Stomach smooth muscle (tissue), 2 donors: ENCODE data around the gene IL11.
"Not testable (repeated sequence)": the region's sequence is repeated elsewhere in the genome, so short reads cannot be mapped to it uniquely, and the experiment has no call there.

Experiments
- H3K27ac ChIP-seq: one replicate; pipeline ENCODE4 v1.7.0; 2013; ENCODE audit warnings: mild to moderate bottlenecking, low read length, inconsistent platforms
- H3K27me3 ChIP-seq, 2 donors: one replicate each; pipeline ENCODE4 v1.7.0; 2013; ENCODE audit warnings: low read length in 2 of 2; ENCODE audit not compliant: insufficient read depth in 2 of 2, control insufficient read depth in 1 of 2
- H3K36me3 ChIP-seq, 2 donors: one replicate each; pipeline ENCODE4 v1.7.0; 2013; ENCODE audit warnings: low read length in 2 of 2; ENCODE audit not compliant: control insufficient read depth in 2 of 2, insufficient read depth in 2 of 2
- H3K4me1 ChIP-seq: one replicate; pipeline ENCODE4 v1.7.0; 2013; ENCODE audit warnings: low read length; ENCODE audit not compliant: control insufficient read depth, insufficient read depth
- H3K4me3 ChIP-seq, 2 donors: one replicate each; pipeline ENCODE4 v1.7.0; 2013; ENCODE audit warnings: low read length in 2 of 2
- H3K9ac ChIP-seq, 2 donors: one replicate each; pipeline ENCODE4 v1.7.0; 2013; ENCODE audit warnings: low read length in 2 of 2, mild to moderate bottlenecking in 1 of 2
- H3K9me3 ChIP-seq, 2 donors: one replicate each; pipeline ENCODE4 v1.7.0; 2013; ENCODE audit warnings: low read length in 2 of 2; ENCODE audit not compliant: control insufficient read depth in 2 of 2
- donor health status: healthy.
- donor health status: Pancreatic carcinoma.

Gene IL11

GRCh38 chr19:55370305-55370988 lies at the start of gene IL11:
Gene IL11 (minus strand): TSS chr19:55370463. CDS start chr19:55370310, 153 bp downstream.
- Histone ChIP-seq H3K27me3 (peaks cover 42 to 60% of the 10 kb centered on the region in 2 donors), H3K9me3 (no peaks in the 10 kb centered on the region), H3K4me1 (peaks cover 8% of the 10 kb centered on the region), H3K36me3 (no peaks in the 10 kb centered on the region), H3K9ac (no peak within 1 kb of the TSS), H3K4me3 (peak within 1 kb of the TSS in 1 of 2 donors; percentile 44), H3K27ac (no peak within 1 kb of the TSS)

GRCh38 chr19:55419624-55420236 lies 49.5 kb upstream of the IL11 start:
- H3K4me3 ChIP-seq, result no peak overlapping the region
- H3K27ac ChIP-seq, result no peak overlapping the region
- H3K4me1 ChIP-seq, result no peaks in the 10 kb centered on the region
- H3K9ac ChIP-seq, result no peak overlapping the region
- no peaks in the 10 kb centered on the region for H3K36me3 ChIP-seq
- peaks cover 2 to 16% of the 10 kb centered on the region in 2 donors for H3K27me3 ChIP-seq
- no peaks in the 10 kb centered on the region for H3K9me3 ChIP-seq

- Histone ChIP-seq H3K36me3 (no peaks in the 10 kb centered on the region), H3K27me3 (peaks cover 2 to 11% of the 10 kb centered on the region in 2 donors), H3K9ac (no peak overlapping the region), H3K4me3 (no peak overlapping the region), H3K9me3 (no peaks in the 10 kb centered on the region), H3K4me1 (no peaks in the 10 kb centered on the region), H3K27ac (no peak overlapping the region)
Observed at GRCh38 chr19:55419103-55419502, 48.8 kb upstream of the IL11 start.

- Histone ChIP-seq H3K27ac (no peak overlapping the region), H3K9ac (no peak overlapping the region), H3K4me1 (no peaks in the 10 kb centered on the region), H3K27me3 (peaks cover 2 to 7% of the 10 kb centered on the region in 2 donors), H3K4me3 (no peak overlapping the region), H3K9me3 (no peaks in the 10 kb centered on the region), H3K36me3 (no peaks in the 10 kb centered on the region)
Observed at GRCh38 chr19:55418185-55418584, 47.9 kb upstream of the IL11 start.

GRCh38 chr19:55410168-55410567 lies 39.9 kb upstream of the IL11 start:
- no peak overlapping the region for H3K9ac ChIP-seq
- H3K36me3 ChIP-seq, result peaks cover 7% of the 10 kb centered on the region in 2 donors
- no peak overlapping the region for H3K27ac ChIP-seq
- no peaks in the 10 kb centered on the region for H3K9me3 ChIP-seq
- no peak overlapping the region for H3K4me3 ChIP-seq
- H3K27me3 ChIP-seq, result no peaks in the 10 kb centered on the region
- H3K4me1 ChIP-seq, result peaks cover 22% of the 10 kb centered on the region

GRCh38 chr19:55409179-55409578 lies 38.9 kb upstream of the IL11 start:
- not testable (repeated sequence) for H3K27me3 ChIP-seq, H3K4me3 ChIP-seq, H3K9me3 ChIP-seq, H3K27ac ChIP-seq, H3K36me3 ChIP-seq, H3K9ac ChIP-seq
- peaks cover 22% of the 10 kb centered on the region for H3K4me1 ChIP-seq

- Histone ChIP-seq H3K9me3 (no peaks in the 10 kb centered on the region), H3K9ac (peak overlapping the region; percentile 79 to 90), H3K4me3 (peak overlapping the region; percentile 81 to 93), H3K27me3 (no peaks in the 10 kb centered on the region), H3K27ac (peak overlapping the region; percentile 99), H3K4me1 (peaks cover 22% of the 10 kb centered on the region), H3K36me3 (peaks cover 7 to 12% of the 10 kb centered on the region in 2 donors)
Observed at GRCh38 chr19:55408533-55408872, 38.2 kb upstream of the IL11 start.

- peak overlapping the region; percentile 81 to 90 for H3K9ac ChIP-seq
- H3K4me1 ChIP-seq, result peaks cover 22% of the 10 kb centered on the region
- peaks cover 12 to 16% of the 10 kb centered on the region in 2 donors for H3K36me3 ChIP-seq
- H3K27me3 ChIP-seq, result no peaks in the 10 kb centered on the region
- no peaks in the 10 kb centered on the region for H3K9me3 ChIP-seq
- peak overlapping the region; percentile 99 for H3K27ac ChIP-seq
- H3K4me3 ChIP-seq, result peak overlapping the region; percentile 81 to 93
Observed at GRCh38 chr19:55407800-55408532, 37.7 kb upstream of the IL11 start.

- not testable (repeated sequence) for H3K27me3 ChIP-seq, H3K9me3 ChIP-seq
- Histone ChIP-seq H3K27ac (peak within 1 kb of the TSS; percentile 99), H3K36me3 (peaks cover 17 to 20% of the 10 kb centered on the region in 2 donors), H3K4me3 (peak within 1 kb of the TSS; percentile 81 to 93), H3K9ac (peak within 1 kb of the TSS; percentile 81 to 90), H3K4me1 (peaks cover 22% of the 10 kb centered on the region)
Observed at GRCh38 chr19:55407550-55407799, 37.2 kb upstream of the IL11 start, which contains the start of gene UBE2S. Gene UBE2S (minus strand): TSS chr19:55407788. CDS start chr19:55407589, 199 bp downstream.

- peaks cover 22% of the 10 kb centered on the region for H3K4me1 ChIP-seq
- H3K4me3 ChIP-seq, result peak overlapping the region; percentile 73 to 81
- H3K27ac ChIP-seq, result peak overlapping the region; percentile 99
- peaks cover 22 to 25% of the 10 kb centered on the region in 2 donors for H3K36me3 ChIP-seq
- peak overlapping the region; percentile 81 to 90 for H3K9ac ChIP-seq
- H3K27me3 ChIP-seq, result no peaks in the 10 kb centered on the region
- H3K9me3 ChIP-seq, result no peaks in the 10 kb centered on the region
Observed at GRCh38 chr19:55406826-55407549, 36.7 kb upstream of the IL11 start.
